Colonic mucosa (tissue), 4 donors: ENCODE measurements around the gene PPP3CA. TPM values are rescaled to one million over a fixed set of nuclear protein-coding genes. Genes with fewer than 3 reads are reported as not detected.
A peak's percentile ranks its signal among the peaks of the same experiment; 100 is the strongest.
"Not testable (repeated sequence)": the region's sequence is repeated elsewhere in the genome, so short reads cannot be mapped to it uniquely, and the experiment has no call there.

Experiments used
- DNase-seq: peaks from one replicate; pipeline ENCODE4 v3.0.0-alpha.2; 2020
- H3K27ac ChIP-seq: fragments of 200-600 bp; one replicate; pipeline ENCODE4 v1.8.0; 2021
- H3K27me3 ChIP-seq: fragments of 200-600 bp; one replicate; pipeline ENCODE4 v1.8.0; 2021
- H3K36me3 ChIP-seq: fragments of 200-600 bp; one replicate; pipeline ENCODE4 v1.8.0; 2021
- H3K4me1 ChIP-seq: fragments of 200-600 bp; one replicate; pipeline ENCODE4 v1.8.0; 2021; ENCODE audit warnings: mild to moderate bottlenecking
- H3K4me3 ChIP-seq: fragments of 200-600 bp; one replicate; pipeline ENCODE4 v1.8.0; 2021
- H3K9ac ChIP-seq, 2 donors: one replicate each; pipeline ENCODE4 v1.7.0; 2013; ENCODE audit warnings: control low read depth in 2 of 2, low read depth in 2 of 2, low read length in 2 of 2
- H3K9me3 ChIP-seq: fragments of 200-600 bp; one replicate; pipeline ENCODE4 v1.8.0; 2021
- CTCF ChIP-seq: fragments of 200-600 bp; IDR thresholded peaks from one replicate; pipeline ENCODE4 v1.8.0; 2022; ENCODE audit warnings: antibody characterized with exemption, mild to moderate bottlenecking
- intact Hi-C: fragments of 100-400 bp; cut with DNase I; formaldehyde crosslinking; loops from one replicate; pipeline ENCODE4 v1.14.1; 2022
- total RNA-seq, 2 donors: library from RNA; stranded (reverse); fragmentation: NEBNext Ultra II Directional in 1 of 2; extraction: Animal tissue kit (Norgen Biotek cat#: 25700) in 1 of 2; gene quantifications; one replicate each; pipeline ENCODE4 v1.2.1, GENCODE V29; 2021
- donor health status: healthy.
- donor health status: DM: no; HTN: no; CAD: no.
- donor health status: DM: no; HTN: no; CAD: no.

PPP3CA gene
- total RNA-seq, 2 donors from 2014 or later, result 34.5 to 43.9 TPM

DNA sequence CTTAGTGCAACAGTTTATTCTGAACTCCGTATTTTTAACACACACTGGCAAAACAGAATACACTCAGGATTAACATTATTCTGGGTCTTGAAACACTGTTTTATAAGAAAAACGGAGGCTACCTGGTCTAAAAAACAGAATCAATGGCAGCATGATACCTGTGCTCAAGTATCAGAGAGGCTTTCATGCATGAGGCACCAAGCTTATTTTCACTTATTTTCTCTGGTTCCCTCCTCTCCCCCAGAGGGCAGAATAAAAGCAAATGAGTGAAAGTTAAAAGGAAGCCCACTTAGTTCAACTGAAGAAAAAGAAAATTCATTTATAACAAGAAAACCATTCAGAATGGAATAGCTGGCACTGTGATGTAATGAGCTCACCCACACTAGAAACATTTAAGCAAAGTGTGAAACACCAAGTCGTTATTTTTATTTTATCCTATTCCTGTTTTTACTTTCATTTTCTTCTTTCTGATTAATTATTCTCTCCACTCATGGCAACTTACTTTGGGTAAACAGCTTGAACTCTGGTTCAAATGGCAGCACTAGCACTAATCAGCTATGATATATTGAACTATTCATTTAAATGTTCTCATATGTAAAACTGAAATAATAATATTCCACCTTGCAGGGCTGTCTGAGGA lies 211.8 kb downstream of the PPP3CA start:
- DNase-seq, result no peak
- intact Hi-C loops, result no loop called here
- no peaks in the 10 kb centered on the region for H3K27me3 ChIP-seq
- H3K9me3 ChIP-seq, result no peaks in the 10 kb centered on the region
- no peak overlapping the region for H3K4me3 ChIP-seq
- no peak overlapping the region for H3K9ac ChIP-seq
- no peak overlapping the region for H3K27ac ChIP-seq
- no peak for TF ChIP-seq CTCF
- H3K36me3 ChIP-seq, result no peaks in the 10 kb centered on the region
- no peaks in the 10 kb centered on the region for H3K4me1 ChIP-seq

GRCh38 chr4:101131058-101131457 lies 216.3 kb downstream of the PPP3CA start:
- H3K9me3 ChIP-seq, DNase-seq, H3K9ac ChIP-seq, H3K27me3 ChIP-seq, H3K4me3 ChIP-seq, intact Hi-C loops, H3K27ac ChIP-seq, H3K4me1 ChIP-seq, H3K36me3 ChIP-seq: not testable (repeated sequence)

GRCh38 chr4:101128898-101129297 lies 218.4 kb downstream of the PPP3CA start:
- H3K9me3 ChIP-seq, H3K4me3 ChIP-seq, H3K36me3 ChIP-seq, intact Hi-C loops, H3K9ac ChIP-seq, DNase-seq, H3K27me3 ChIP-seq, H3K4me1 ChIP-seq, H3K27ac ChIP-seq: not testable (repeated sequence)

DNA sequence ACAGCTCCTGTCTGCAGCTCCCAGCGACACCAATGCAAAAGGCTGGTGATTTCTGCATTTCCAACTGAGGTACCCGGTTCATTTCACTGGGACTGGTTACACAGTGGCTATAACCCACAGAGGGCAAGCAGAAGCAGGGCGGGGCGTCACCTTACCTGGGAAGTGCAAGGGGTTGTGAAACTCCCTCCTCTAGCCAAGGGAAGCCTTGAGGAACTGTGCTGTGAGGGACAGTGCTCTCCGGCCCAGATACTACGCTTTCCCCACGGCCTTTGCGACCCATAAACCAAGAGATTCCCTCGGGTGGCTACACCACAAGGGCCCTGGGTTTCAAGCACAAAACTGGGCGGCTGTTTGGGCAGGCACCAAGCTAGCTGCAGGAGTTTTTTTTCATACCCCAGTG lies 218.9 kb downstream of the PPP3CA start:
- Histone ChIP-seq H3K4me1 (peaks cover 6% of the 10 kb centered on the region), H3K9me3 (no peaks in the 10 kb centered on the region), H3K36me3 (no peaks in the 10 kb centered on the region), H3K27ac (no peak overlapping the region), H3K9ac (no peak overlapping the region), H3K27me3 (no peaks in the 10 kb centered on the region), H3K4me3 (no peak overlapping the region)
- DNase-seq, result peak; percentile 36
- intact Hi-C loops, result no loop called here
- TF ChIP-seq CTCF, result no peak

DNA sequence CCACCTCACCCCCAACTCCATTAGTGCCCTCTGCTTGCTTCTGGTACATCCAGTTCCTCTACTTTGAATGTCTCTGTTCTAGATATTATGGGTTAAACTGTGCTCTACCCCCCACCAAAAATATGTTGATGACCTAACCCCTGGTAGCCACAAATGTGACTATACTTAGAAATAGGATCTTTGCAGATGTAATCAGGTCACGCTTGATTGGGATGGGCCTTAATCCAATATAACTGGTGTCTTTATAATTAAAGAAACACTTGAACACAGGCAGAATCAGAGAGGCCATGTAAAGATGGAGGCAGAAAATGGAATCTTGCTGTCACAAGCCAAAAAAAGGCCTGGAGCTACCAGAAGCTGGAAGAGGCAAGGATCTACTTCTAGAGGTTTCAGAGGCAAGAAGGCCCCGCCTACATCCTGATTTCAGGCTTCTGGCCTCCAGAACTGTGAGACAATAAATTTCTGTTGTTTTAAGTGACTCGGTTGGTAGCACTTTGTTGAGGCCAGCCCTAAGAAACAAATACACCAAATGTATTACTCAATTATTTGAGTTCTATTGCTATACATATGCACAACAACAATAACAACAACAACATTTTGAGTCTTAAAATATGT lies 220.0 kb downstream of the PPP3CA start:
- intact Hi-C loops, result no loop called here
- Histone ChIP-seq H3K9ac (no peak overlapping the region), H3K27me3 (no peaks in the 10 kb centered on the region), H3K4me1 (peaks cover 6% of the 10 kb centered on the region), H3K27ac (no peak overlapping the region), H3K4me3 (no peak overlapping the region), H3K9me3 (no peaks in the 10 kb centered on the region), H3K36me3 (no peaks in the 10 kb centered on the region)
- no peak for TF ChIP-seq CTCF
- DNase-seq, result no peak

- DNase-seq, result no peak
- no peak overlapping the region for H3K27ac ChIP-seq
- H3K4me3 ChIP-seq, result no peak overlapping the region
- H3K4me1 ChIP-seq, result peaks cover 6% of the 10 kb centered on the region
- no peak for TF ChIP-seq CTCF
- H3K9me3 ChIP-seq, result no peaks in the 10 kb centered on the region
- no peaks in the 10 kb centered on the region for H3K27me3 ChIP-seq
- H3K9ac ChIP-seq, result no peak overlapping the region
- intact Hi-C loops, result no loop called here
- no peaks in the 10 kb centered on the region for H3K36me3 ChIP-seq
Observed at GRCh38 chr4:101126059-101126458, 221.3 kb downstream of the PPP3CA start.
